Osteoblast (primary cell): ENCODE results near the gene CREBRF. TPM values are rescaled to one million over a fixed set of nuclear protein-coding genes. Genes with fewer than 3 reads are reported as not detected.
A peak's percentile ranks its signal among the peaks of the same experiment; 100 is the strongest.
"Not testable (repeated sequence)": the region's sequence is repeated elsewhere in the genome, so short reads cannot be mapped to it uniquely, and the experiment has no call there.

Experiments
- DNase-seq: peaks from one replicate; pipeline ENCODE4 v3.0.0; 2011; ENCODE audit warnings: low spot score, mixed read lengths; ENCODE audit not compliant: insufficient read length; ENCODE audit errors: missing footprints
- H2AFZ ChIP-seq: 2 replicates; pipeline ENCODE4 v1.6.0; 2011; ENCODE audit warnings: mild to moderate bottlenecking, low read length
- H3K27ac ChIP-seq: 2 replicates; pipeline ENCODE4 v1.5.1; 2011; ENCODE audit warnings: mild to moderate bottlenecking, low read depth, low read length, moderate library complexity
- H3K27me3 ChIP-seq: 2 replicates; pipeline ENCODE4 v1.6.0; 2012; ENCODE audit warnings: mild to moderate bottlenecking, control low read depth, inconsistent platforms, low read length, moderate library complexity; ENCODE audit not compliant: insufficient read depth
- H3K36me3 ChIP-seq: 2 replicates; pipeline ENCODE4 v1.5.1; 2011; ENCODE audit warnings: mild to moderate bottlenecking, low read length, control low read depth, moderate library complexity; ENCODE audit not compliant: insufficient read depth
- H3K4me1 ChIP-seq: 2 replicates; pipeline ENCODE4 v1.5.1; 2011; ENCODE audit warnings: mild to moderate bottlenecking, low read length, control low read depth, moderate library complexity; ENCODE audit not compliant: insufficient read depth
- H3K4me2 ChIP-seq: 2 replicates; pipeline ENCODE4 v1.6.0; 2011; ENCODE audit warnings: mild to moderate bottlenecking, low read length; ENCODE audit not compliant: insufficient read depth
- H3K4me3 ChIP-seq: fragments of 200-600 bp; sonication (generic); 3 replicates; pipeline ENCODE4 v1.5.1; 2012; ENCODE audit warnings: mild to moderate bottlenecking, low read length, inconsistent platforms; ENCODE audit not compliant: insufficient read depth
- H3K79me2 ChIP-seq: 2 replicates; pipeline ENCODE4 v1.6.0; 2012; ENCODE audit warnings: mild to moderate bottlenecking, low read length, control low read depth, inconsistent platforms; ENCODE audit not compliant: insufficient read depth
- H3K9me3 ChIP-seq: 2 replicates; pipeline ENCODE4 v1.5.1; 2011; ENCODE audit warnings: low read depth, low read length, control low read depth
- H4K20me1 ChIP-seq: 2 replicates; pipeline ENCODE4 v1.6.0; 2012; ENCODE audit warnings: mild to moderate bottlenecking, low read length, control low read depth; ENCODE audit not compliant: insufficient read depth
- total RNA-seq: library from RNA; depleted of rRNA; stranded (reverse); fragments of >200 nt; gene quantifications from 2 replicates; pipeline ENCODE4 v1.2.3, GENCODE V29; 2012
- TF ChIP-seq, protein P1 (sequence below): IDR thresholded peaks from 2 replicates; pipeline ENCODE4 v1.5.1; 2011; ENCODE audit warnings: mild to moderate bottlenecking, low read depth, low read length, moderate library complexity; ENCODE audit errors: extremely low read depth

CREBRF gene
- total RNA-seq, 1 donor: 35.8 TPM

- Histone ChIP-seq H3K4me2 (peak overlapping the region; percentile 58), H3K27ac (peak overlapping the region; percentile 82), H3K4me3 (no peak overlapping the region), H4K20me1 (peaks cover 15% of the 10 kb centered on the region), H3K36me3 (peaks cover 4% of the 10 kb centered on the region), H2AFZ (no peak overlapping the region), H3K9me3 (no peaks in the 10 kb centered on the region), H3K27me3 (no peaks in the 10 kb centered on the region), H3K4me1 (peaks cover 13% of the 10 kb centered on the region), H3K79me2 (peaks cover 93% of the 10 kb centered on the region)
- TF ChIP-seq, protein P1, sequence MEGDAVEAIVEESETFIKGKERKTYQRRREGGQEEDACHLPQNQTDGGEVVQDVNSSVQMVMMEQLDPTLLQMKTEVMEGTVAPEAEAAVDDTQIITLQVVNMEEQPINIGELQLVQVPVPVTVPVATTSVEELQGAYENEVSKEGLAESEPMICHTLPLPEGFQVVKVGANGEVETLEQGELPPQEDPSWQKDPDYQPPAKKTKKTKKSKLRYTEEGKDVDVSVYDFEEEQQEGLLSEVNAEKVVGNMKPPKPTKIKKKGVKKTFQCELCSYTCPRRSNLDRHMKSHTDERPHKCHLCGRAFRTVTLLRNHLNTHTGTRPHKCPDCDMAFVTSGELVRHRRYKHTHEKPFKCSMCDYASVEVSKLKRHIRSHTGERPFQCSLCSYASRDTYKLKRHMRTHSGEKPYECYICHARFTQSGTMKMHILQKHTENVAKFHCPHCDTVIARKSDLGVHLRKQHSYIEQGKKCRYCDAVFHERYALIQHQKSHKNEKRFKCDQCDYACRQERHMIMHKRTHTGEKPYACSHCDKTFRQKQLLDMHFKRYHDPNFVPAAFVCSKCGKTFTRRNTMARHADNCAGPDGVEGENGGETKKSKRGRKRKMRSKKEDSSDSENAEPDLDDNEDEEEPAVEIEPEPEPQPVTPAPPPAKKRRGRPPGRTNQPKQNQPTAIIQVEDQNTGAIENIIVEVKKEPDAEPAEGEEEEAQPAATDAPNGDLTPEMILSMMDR: no peak
- DNase-seq: peak; percentile 90
Measured at GRCh38 chr5:173016598-173017046, 39.5 kb upstream of the CREBRF start.

DNA sequence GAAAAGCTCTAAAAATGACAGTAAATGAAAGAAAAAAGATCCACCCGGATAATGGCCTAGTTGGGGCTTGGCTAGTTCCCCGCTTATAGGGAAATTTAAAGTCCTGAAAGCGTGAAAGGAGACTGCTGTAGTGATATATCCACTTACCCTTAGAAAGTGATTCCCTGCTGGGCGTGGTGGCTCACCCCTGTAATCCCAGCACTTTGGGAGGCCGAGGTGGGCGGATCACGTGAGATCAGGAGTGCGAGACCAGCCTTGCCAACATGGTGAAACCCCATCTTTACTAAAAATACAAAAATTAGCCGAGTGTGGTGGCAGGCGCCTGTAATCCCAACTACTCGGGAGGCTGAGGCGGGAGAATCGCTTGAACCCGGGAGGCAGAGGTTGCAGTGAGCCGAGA lies 39.1 kb upstream of the CREBRF start:
- H3K27ac ChIP-seq: peak overlapping the region; percentile 82
- not testable (repeated sequence) for H3K4me3 ChIP-seq, H3K27me3 ChIP-seq, DNase-seq, H3K36me3 ChIP-seq, H3K9me3 ChIP-seq, H2AFZ ChIP-seq
- peaks cover 93% of the 10 kb centered on the region for H3K79me2 ChIP-seq
- H3K4me1 ChIP-seq: peaks cover 13% of the 10 kb centered on the region
- peaks cover 12% of the 10 kb centered on the region for H4K20me1 ChIP-seq
- peak overlapping the region; percentile 58 for H3K4me2 ChIP-seq

GRCh38 chr5:173018358-173018757 lies 37.8 kb upstream of the CREBRF start:
- peaks cover 16% of the 10 kb centered on the region for H3K36me3 ChIP-seq
- no peaks in the 10 kb centered on the region for H3K9me3 ChIP-seq
- H3K79me2 ChIP-seq: peaks cover 94% of the 10 kb centered on the region
- no peak overlapping the region for H2AFZ ChIP-seq
- peak; percentile 68 for DNase-seq
- peaks cover 13% of the 10 kb centered on the region for H3K4me1 ChIP-seq
- no peak overlapping the region for H3K27ac ChIP-seq
- no peak overlapping the region for H3K4me2 ChIP-seq
- no peaks in the 10 kb centered on the region for H3K27me3 ChIP-seq
- peaks cover 8% of the 10 kb centered on the region for H4K20me1 ChIP-seq
- H3K4me3 ChIP-seq: no peak overlapping the region
- TF ChIP-seq, protein P1: no peak

DNA sequence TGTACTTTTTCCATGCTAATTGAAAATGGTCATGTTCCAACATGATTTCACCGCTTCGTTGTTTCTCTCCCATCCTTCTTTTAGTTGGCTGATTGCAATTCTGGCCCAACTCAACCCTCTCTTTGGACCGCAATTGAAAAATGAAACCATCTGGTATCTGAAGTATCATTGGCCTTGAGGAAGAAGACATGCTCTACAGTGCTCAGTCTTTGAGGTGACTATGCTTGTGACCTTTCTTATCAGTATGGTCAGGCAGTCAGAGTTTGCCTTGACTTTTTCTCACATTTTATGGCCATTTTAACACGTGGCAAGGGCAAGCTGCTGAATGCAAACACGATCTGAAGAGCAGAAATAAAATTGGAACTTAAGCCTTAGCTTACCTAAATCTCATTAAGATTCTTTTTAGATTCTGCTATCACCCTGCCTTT lies 36.0 kb upstream of the CREBRF start:
- Histone ChIP-seq H3K4me2 (no peak overlapping the region), H3K27me3 (no peaks in the 10 kb centered on the region), H3K36me3 (peaks cover 16% of the 10 kb centered on the region), H3K4me3 (no peak overlapping the region), H4K20me1 (peaks cover 6% of the 10 kb centered on the region), H3K9me3 (no peaks in the 10 kb centered on the region), H3K79me2 (peaks cover 90% of the 10 kb centered on the region), H2AFZ (no peak overlapping the region), H3K4me1 (peaks cover 13% of the 10 kb centered on the region), H3K27ac (peak overlapping the region; percentile 24)
- DNase-seq: no peak
- TF ChIP-seq, protein P1: no peak
